HFFc6 (cell line): ENCODE results near the gene GTPBP1. TPM values are rescaled to one million over a fixed set of nuclear protein-coding genes. Genes with fewer than 3 reads are reported as not detected.

ENCODE experiments used
- DNase-seq: peaks from one replicate; pipeline ENCODE4 v3.0.0-alpha.2; 2018
- H3K27ac Mint-ChIP-seq: 2 replicates; pipeline ENCODE4 v1.8.0; 2020; ENCODE audit warnings: mild to moderate bottlenecking, mixed read lengths
- H3K27me3 Mint-ChIP-seq: 2 replicates; pipeline ENCODE4 v1.8.0; 2021; ENCODE audit warnings: mild to moderate bottlenecking, moderate library complexity, mixed read lengths; ENCODE audit not compliant: insufficient read depth
- H3K36me3 Mint-ChIP-seq: 2 replicates; pipeline ENCODE4 v1.8.0; 2021; ENCODE audit warnings: low read depth, mixed read lengths
- H3K4me1 Mint-ChIP-seq: 2 replicates; pipeline ENCODE4 v1.8.0; 2020; ENCODE audit warnings: low read depth, mixed read lengths
- H3K4me3 Mint-ChIP-seq: 2 replicates; pipeline ENCODE4 v1.8.0; 2020; ENCODE audit warnings: mild to moderate bottlenecking, moderate library complexity, mixed read lengths
- H3K9me3 Mint-ChIP-seq: 2 replicates; pipeline ENCODE4 v1.8.0; 2020; ENCODE audit warnings: mild to moderate bottlenecking, mixed read lengths
- total RNA-seq, 6 experiments: library from RNA; stranded (reverse); fragmentation: NEBNext Ultra II Directional; extraction: Animal tissue kit (Norgen Biotek cat#: 25700); gene quantifications; 2 replicates in 1 of 6; 3 replicates in 5 of 6; pipeline ENCODE4 v1.2.3, GENCODE V29; 2021
- TF ChIP-seq, protein P1 (sequence below): fragments of 200-600 bp; sonication (generic); IDR thresholded peaks from 2 replicates; pipeline ENCODE4 v1.5.0; 2021; ENCODE audit warnings: antibody characterized with exemption, mild to moderate bottlenecking

Gene GTPBP1
- total RNA-seq, 6 experiments from 2014 or later: 32.1 to 40.8 (median 38.4) TPM

DNA sequence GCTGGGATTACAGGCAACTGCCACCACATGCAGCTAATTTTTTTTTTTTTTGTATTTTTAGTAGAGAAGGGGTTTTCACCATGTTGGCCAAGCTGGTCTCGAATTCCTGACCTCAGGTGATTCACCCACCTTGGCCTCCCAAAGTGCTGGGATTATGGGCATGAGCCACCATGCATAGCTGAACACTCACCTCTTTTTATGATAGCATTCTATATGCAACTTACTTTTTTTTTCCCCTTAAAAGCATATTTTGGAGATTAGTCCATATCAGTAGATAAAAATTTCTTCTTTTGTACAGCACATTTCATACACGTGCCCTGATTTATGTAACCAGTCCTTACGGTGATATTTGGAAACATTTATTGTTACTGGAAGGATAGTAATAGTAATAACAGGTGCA, 14.6 kb downstream of the GTPBP1 start:
- peaks cover 31% of the 10 kb centered on the region for H3K4me1 Mint-ChIP-seq
- H3K9me3 Mint-ChIP-seq: no peaks in the 10 kb centered on the region
- TF ChIP-seq, protein P1, sequence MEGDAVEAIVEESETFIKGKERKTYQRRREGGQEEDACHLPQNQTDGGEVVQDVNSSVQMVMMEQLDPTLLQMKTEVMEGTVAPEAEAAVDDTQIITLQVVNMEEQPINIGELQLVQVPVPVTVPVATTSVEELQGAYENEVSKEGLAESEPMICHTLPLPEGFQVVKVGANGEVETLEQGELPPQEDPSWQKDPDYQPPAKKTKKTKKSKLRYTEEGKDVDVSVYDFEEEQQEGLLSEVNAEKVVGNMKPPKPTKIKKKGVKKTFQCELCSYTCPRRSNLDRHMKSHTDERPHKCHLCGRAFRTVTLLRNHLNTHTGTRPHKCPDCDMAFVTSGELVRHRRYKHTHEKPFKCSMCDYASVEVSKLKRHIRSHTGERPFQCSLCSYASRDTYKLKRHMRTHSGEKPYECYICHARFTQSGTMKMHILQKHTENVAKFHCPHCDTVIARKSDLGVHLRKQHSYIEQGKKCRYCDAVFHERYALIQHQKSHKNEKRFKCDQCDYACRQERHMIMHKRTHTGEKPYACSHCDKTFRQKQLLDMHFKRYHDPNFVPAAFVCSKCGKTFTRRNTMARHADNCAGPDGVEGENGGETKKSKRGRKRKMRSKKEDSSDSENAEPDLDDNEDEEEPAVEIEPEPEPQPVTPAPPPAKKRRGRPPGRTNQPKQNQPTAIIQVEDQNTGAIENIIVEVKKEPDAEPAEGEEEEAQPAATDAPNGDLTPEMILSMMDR: no peak
- H3K4me3 Mint-ChIP-seq: no peak overlapping the region
- peaks cover 33% of the 10 kb centered on the region for H3K36me3 Mint-ChIP-seq
- DNase-seq: no peak
- no peak overlapping the region for H3K27ac Mint-ChIP-seq
- H3K27me3 Mint-ChIP-seq: no peaks in the 10 kb centered on the region; the same call in 1 of the 2 replicates

DNA sequence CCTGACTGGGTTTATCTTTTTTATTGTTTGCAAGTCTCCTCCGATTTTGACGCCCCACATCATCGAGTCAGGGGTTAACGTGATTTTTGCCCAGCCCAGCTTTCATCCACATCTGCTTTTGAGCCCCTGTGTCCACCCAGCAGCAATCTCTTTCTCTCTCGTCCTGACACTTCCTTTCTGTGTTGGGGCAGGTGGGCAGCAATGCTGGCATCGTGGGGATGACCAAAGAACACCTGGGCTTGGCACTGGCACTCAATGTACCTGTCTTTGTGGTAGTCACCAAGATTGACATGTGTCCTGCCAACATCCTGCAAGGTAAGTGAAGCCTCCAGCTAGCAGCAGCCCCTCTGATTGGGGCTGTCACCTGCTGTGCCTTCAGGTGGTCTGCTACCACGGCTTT, 15.8 kb downstream of the GTPBP1 start:
- Mint-ChIP-seq H3K27ac (no peak overlapping the region), H3K36me3 (peaks cover 32% of the 10 kb centered on the region), H3K4me3 (no peak overlapping the region), H3K9me3 (no peaks in the 10 kb centered on the region), H3K4me1 (peaks cover 31% of the 10 kb centered on the region), H3K27me3 (no peaks in the 10 kb centered on the region; the same call in 1 of the 2 replicates)
- DNase-seq: no peak
- TF ChIP-seq, protein P1: no peak

DNA sequence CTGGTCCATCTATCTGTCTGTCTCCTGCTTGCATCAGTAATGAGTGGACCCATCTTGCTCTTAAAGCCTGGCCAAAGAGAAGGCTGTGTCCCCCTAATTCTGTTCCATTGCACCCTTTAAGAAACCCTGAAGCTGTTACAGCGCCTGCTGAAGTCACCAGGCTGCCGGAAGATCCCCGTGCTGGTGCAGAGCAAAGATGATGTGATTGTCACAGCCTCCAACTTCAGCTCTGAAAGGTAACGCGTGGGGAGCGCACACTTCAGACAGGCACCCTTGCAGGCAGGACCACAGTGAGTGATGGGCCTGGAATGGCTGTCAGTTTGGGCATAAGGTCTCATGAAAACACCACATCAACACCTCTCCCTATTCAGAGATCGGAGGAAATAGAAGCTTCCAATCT, 18.4 kb downstream of the GTPBP1 start:
- Mint-ChIP-seq H3K4me1 (peaks cover 6% of the 10 kb centered on the region; the same call in 1 of the 2 replicates), H3K27me3 (peaks cover 2% of the 10 kb centered on the region), H3K9me3 (no peaks in the 10 kb centered on the region), H3K27ac (no peak overlapping the region), H3K36me3 (peaks cover 28% of the 10 kb centered on the region), H3K4me3 (no peak overlapping the region)
- DNase-seq: no peak
- TF ChIP-seq, protein P1: no peak

DNA sequence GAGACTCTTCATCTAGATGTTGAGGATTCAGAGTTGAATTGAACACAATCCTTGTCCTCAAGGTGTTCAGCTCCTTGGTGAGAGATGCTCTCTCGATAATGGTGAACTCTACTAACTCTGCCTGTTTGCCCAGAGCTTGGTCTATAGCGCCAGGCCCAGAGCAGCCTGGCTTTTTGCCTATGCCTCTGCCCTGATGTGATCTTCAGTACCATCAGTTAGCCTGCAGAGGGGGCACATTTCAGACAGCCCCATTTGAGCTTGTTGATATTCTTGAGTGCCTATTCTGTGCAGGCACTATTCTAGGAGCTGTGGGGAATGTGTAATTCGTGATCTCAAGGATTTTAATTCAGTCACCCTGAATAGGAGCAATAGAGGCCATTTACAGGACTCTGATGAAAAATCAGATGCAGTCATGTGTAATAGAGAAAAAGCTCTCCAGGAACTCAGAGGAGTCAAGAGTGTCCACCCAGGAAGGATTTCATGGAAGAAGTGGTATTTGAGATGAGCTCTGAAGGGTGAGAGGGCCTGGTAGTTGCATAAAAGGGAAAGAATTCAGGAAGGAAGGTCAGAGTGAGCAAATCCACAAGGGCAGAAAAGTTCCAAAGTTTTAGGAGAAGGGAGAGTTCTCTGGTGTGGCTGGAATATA, 19.3 kb downstream of the GTPBP1 start:
- Mint-ChIP-seq H3K4me1 (peaks cover 6% of the 10 kb centered on the region; the same call in 1 of the 2 replicates), H3K9me3 (no peaks in the 10 kb centered on the region), H3K4me3 (no peak overlapping the region), H3K27me3 (peaks cover 2% of the 10 kb centered on the region), H3K27ac (no peak overlapping the region), H3K36me3 (peaks cover 28% of the 10 kb centered on the region)
- TF ChIP-seq, protein P1: peak; percentile 77
- DNase-seq: peak; percentile 26

DNA sequence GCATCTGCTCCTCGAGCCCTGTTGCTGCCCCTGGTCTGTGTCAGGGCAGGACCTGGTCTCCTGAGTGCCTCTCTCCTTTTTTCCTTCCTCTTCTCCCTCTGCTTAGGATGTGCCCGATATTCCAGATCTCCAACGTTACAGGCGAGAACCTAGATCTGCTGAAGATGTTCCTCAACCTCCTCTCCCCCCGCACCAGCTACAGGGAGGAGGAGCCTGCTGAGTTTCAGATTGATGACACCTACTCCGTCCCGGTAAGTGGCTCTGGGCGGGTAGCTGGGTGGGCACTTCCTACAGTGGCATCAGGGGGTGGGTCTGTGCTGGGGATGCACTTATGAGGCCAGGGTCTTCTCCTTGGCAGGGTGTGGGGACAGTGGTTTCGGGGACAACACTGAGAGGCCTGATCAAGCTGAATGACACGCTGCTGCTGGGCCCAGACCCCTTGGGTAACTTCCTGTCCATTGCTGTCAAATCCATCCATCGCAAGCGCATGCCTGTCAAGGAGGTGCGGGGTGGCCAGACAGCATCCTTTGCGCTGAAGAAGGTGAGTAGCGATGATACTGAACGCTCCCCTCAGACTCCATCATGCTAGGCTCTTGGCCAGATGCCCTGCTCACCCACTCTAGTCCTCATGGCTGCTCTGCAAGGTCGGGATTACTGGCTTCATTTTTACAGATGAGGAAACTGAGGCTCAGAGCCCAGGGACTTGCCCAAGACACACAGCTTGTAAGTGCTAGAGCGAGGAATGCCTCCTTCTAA, 20.3 kb downstream of the GTPBP1 start:
- Mint-ChIP-seq H3K36me3 (peaks cover 28% of the 10 kb centered on the region), H3K4me1 (peaks cover 6% of the 10 kb centered on the region; the same call in 1 of the 2 replicates), H3K27ac (no peak overlapping the region), H3K27me3 (peaks cover 4% of the 10 kb centered on the region), H3K9me3 (no peaks in the 10 kb centered on the region), H3K4me3 (no peak overlapping the region)
- TF ChIP-seq, protein P1: no peak
- no peak for DNase-seq
